Skin epidermis (tissue), 12 donors: Measurements from ENCODE around the gene MARCHF9.

Source experiments
- H3K27ac ChIP-seq, 21 experiments: fragments of 200-600 bp; sonication (generic) in 11 of 21; one replicate each; pipeline ENCODE4 v1.5.0; 2020; ENCODE audit warnings: mild to moderate bottlenecking in 3 of 21, inconsistent platforms in 2 of 21, moderate library complexity in 2 of 21
- H3K4me3 ChIP-seq, 7 experiments: fragments of 200-600 bp; sonication (generic) in 2 of 7; one replicate each; pipeline ENCODE4 v1.5.0; 2020; ENCODE audit warnings: inconsistent platforms in 2 of 7, mild to moderate bottlenecking in 2 of 7, moderate library complexity in 1 of 7

MARCHF9 gene

DNA sequence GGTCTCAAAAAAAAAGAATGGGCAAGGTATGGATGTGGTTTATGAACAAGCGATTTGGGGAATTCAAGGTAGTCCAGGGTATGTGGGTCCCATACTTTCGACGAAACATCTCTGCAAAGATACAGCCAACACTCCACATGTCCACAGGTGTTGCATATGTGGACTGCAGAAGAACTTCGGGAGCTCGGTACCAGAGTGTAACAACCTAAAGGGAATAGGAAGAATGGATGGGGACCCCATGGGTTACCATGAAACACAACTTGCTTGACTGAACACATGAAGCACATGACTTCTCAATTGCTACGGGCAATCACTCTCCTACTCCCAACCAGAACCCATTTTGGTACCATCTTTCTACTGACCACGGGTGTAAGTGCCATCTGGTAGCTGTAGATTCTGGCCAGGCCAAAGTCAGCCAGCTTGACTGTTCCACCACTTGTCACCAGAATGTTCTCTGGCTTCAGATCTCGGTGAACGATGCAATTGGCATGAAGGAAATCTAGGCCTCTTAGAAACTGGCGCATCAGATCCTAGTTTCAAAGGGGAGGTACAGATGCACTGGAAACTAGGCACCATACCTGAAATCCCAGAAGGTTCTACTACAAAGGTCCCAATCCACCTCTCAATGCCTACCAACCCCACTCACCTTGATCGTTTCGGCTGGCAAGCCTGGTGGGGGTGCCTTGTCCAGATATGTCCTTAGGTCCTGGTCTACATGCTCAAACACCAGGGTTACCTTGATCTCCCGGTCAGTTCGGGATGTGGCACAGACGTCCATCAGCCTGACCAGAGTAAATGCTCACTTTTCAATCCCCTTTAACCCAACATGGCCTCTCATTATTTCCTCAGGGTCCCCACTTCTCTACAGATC is 4.1 kb upstream of the MARCHF9 start:
- Histone ChIP-seq H3K27ac (peak overlapping the region in 15 of 21 experiments; percentile 70 to 92 (median 89)), H3K4me3 (peak overlapping the region; percentile 36 to 83 (median 74))

GRCh38 chr12:57751432-57751787 is 3.5 kb upstream of the MARCHF9 start:
- Histone ChIP-seq H3K4me3 (peak overlapping the region; percentile 36 to 83 (median 74)), H3K27ac (peak overlapping the region in 19 of 21 experiments; percentile 70 to 92 (median 87))

- Histone ChIP-seq H3K27ac (peak within 1 kb of the TSS in 20 of 21 experiments; percentile 70 to 93 (median 88)), H3K4me3 (peak within 1 kb of the TSS; percentile 36 to 83 (median 74))
These were observed 2.9 kb upstream of the MARCHF9 start, which contains the start of gene CDK4 for GRCh38 chr12:57751788-57752667. Gene CDK4, minus strand, starts transcription at chr12:57752310. Its CDS starts 593 bp downstream, at chr12:57751717.

DNA sequence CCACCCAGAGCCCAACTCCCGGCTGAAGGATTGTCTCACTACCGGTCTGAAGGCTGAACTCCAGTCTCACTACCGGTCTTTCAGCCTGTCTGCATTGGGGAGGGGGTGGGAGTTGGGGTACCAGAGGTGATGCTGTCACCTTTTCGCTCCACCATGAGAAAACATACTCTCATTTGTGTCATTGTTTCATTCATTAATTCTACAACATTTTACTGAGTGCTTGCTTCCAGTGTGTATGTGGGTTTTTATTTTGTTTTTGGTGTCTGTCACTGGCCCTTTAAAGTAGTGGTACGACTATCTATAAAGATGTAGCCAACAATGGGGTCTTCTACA is 2.3 kb upstream of the MARCHF9 start:
- Histone ChIP-seq H3K4me3 (peak overlapping the region in 4 of 7 experiments; percentile 17 to 76 (median 74)), H3K27ac (peak overlapping the region in 17 of 21 experiments; percentile 8 to 92 (median 52))

DNA sequence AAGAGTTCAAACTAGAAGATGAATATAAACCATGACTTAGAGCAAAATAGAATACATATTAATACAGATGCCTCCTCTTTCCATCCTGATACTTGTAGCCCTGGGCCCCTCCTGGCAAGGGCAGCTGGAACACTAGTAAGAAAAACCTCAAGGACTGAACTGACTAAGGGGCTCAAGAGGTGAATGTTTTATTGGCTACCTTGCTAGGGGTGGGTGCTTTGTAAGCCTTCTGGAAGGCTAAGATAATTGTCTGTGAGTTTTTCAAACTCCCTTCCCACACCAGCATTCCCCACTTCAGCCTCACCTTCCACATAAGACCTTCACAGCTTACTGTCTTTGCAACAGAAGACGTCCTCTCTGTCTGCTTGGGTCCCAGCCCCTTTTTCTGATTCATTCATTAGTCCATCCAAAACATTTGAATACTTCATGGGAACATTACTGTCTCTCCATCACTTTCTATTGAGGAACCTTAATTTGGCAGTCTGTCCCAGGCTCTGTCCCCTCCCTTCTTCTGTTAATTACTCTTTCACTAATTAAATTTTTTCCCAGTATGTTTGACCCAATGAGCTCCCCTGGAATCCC is 1.1 kb upstream of the MARCHF9 start:
- peak overlapping the region in 8 of 21 experiments; percentile 13 to 86 (median 83) for H3K27ac ChIP-seq
- H3K4me3 ChIP-seq, result no peak overlapping the region

DNA sequence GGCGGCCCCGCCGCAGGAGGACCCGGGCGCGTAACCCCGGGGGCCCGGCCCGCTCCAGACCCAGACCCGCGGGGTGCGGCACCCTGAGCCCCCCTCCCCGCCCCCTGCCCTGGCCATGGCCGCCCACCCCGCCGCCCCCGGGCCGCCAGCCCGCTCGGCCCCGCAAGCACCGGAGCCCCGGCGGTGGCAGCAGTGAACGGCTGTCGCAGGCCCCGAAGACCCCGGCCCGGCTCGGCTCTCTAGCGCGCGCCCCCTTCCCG is 221 bp downstream of the MARCHF9 start:
- peak overlapping the region in 19 of 21 experiments; percentile 35 to 91 (median 76) for H3K27ac ChIP-seq
- H3K4me3 ChIP-seq, result peak overlapping the region; percentile 51 to 89 (median 66)

- Histone ChIP-seq H3K27ac (peak overlapping the region in 19 of 21 experiments; percentile 35 to 91 (median 76)), H3K4me3 (peak overlapping the region; percentile 51 to 89 (median 66))
These were observed 810 bp downstream of the MARCHF9 start for GRCh38 chr12:57755454-57756372.

DNA sequence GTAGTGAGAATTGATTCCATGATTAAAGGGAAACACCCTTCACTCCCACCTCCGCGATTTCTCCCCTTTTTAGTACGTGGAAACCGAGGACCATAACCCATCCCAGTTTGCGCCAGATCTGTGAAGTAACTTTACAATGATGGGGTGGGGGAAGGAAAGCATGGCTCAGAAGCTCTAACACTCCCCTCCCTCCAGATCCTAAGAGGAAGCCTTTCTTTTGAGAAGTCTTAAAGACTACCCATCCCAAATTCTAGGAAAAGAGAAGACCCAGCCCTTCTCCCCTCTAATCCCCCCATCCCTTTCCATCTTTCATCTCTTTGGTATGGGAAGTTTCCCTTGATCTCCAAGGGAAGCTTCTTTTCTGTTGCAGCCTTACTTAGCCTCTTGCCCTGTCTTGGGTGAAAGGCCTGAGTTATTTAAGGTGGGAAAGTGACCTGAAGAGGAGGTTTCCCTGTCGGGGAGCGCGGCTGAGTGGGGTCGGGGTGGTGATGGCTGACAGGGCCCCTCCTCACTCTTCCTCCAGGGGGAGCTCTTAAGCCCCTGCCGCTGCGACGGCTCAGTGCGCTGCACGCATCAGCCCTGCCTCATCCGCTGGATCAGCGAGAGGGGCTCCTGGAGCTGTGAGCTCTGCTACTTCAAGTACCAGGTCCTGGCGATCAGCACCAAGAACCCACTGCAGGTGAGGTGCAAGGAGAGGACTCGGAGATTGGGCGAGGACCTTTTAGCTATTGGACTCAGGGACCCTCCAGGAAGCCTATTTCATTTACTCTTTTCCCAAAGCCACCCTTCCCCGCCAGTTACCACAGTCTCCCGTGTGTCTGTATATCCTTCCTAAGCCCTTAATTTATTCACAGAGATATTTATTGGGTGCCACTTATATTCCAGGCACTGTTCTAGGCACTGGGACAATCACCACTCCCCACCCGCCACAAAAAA is 1.8 kb downstream of the MARCHF9 start:
- Histone ChIP-seq H3K4me3 (peak overlapping the region in 6 of 7 experiments; percentile 51 to 89 (median 74)), H3K27ac (peak overlapping the region in 9 of 21 experiments; percentile 38 to 85 (median 83))

- Histone ChIP-seq H3K4me3 (no peak overlapping the region), H3K27ac (no peak overlapping the region)
These were observed 2.9 kb downstream of the MARCHF9 start for GRCh38 chr12:57757771-57758170.

- Histone ChIP-seq H3K27ac (no peak overlapping the region), H3K4me3 (no peak overlapping the region)
These were observed 3.9 kb downstream of the MARCHF9 start for GRCh38 chr12:57758552-57759359.

- H3K4me3 ChIP-seq, result no peak overlapping the region
- H3K27ac ChIP-seq, result no peak overlapping the region
These were observed 4.6 kb downstream of the MARCHF9 start for GRCh38 chr12:57759360-57759980.

- Histone ChIP-seq H3K4me3 (no peak overlapping the region), H3K27ac (no peak overlapping the region)
These were observed 5.6 kb downstream of the MARCHF9 start for GRCh38 chr12:57760347-57760982.

- Histone ChIP-seq H3K27ac (no peak overlapping the region), H3K4me3 (no peak overlapping the region)
These were observed 6.6 kb downstream of the MARCHF9 start for GRCh38 chr12:57761391-57761998.

- Histone ChIP-seq H3K27ac (no peak overlapping the region), H3K4me3 (no peak overlapping the region)
These were observed 7.6 kb downstream of the MARCHF9 start for GRCh38 chr12:57762463-57762862.

DNA sequence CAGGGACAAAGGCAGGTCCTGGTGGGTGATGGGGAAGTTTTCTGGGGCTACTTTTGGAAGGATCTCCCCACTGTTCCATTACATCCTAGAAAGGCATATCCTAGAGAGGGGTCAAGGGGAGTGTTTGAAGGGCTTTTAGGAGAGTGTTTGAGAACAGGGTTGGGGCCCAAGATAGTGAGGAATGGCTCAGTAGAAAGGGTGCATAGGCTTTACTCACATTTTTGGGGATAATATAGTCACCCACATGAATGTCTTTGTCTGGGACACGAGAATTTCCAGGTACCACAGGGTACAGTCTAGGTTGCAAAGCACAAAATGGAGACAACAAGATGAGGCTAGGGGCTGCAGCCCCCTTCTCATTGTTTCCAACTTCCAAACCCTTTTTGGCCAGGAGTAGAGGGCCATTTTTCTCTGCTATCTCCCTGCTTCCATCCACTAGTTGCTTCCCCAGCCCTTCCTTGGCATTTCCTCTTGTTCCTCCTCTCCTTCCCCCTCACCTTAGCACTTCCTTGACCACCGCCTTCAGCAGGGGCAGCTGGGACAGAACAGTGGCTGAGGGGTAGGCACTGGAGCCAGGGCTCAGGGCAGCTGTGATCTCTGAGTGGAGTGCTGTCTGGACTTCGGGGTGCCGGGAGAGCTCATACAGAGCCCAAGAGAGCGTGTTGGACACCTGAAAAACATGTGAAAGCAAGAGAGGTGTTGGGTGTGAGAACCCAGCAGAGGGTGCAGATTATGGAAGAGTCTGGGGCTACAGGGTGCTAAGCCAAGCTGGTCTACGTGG is 9.2 kb downstream of the MARCHF9 start:
- peak overlapping the region in 1 of 21 experiments; percentile 69 for H3K27ac ChIP-seq
- H3K4me3 ChIP-seq, result peak overlapping the region in 2 of 7 experiments; percentile 35 to 53
